ENCODE data around the gene HLA-DOB.

DNA sequence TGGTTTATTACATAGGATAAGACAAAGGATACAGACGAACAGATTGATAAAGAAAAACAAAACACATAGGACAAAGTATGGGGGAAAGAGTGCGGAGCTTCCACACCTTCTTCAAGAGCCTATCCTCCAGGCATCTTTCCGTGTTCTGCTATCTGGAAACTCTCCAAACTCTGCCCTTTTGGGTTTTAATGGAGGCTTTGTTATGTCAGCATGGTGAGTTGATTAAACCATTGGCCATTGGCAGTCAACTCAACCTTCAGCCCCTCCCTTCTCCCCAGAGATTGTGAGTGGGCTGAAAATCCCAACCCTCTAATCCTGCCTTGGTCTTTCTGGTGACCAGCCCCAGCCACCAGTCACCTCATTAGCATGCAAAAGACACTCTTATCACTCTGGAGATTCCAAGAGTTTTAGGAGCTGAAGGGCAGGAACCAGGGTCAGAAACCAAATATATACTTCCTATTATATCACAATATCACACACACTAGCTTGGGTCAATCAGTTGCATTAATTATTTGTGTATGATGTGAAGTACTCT, 23.8 kb downstream of the HLA-DOB start:
- TF ChIP-seq BHLHE40 (IDR thresholded peaks at IDR 0.05; ENCODE audit: borderline replicate concordance), result no peak
- no peak for TF ChIP-seq HDGF (IDR thresholded peaks at IDR 0.05; ENCODE audit: borderline replicate concordance)
- TF ChIP-seq CTBP1 (IDR thresholded peaks at IDR 0.05; ENCODE audit: borderline replicate concordance), result no peak
- no peak for TF ChIP-seq FOXK2 (IDR thresholded peaks at IDR 0.05)

All from HEK293T (cell line).